ENCODE measurements around the gene DDX47.
"Not testable (repeated sequence)": the region's sequence is repeated elsewhere in the genome, so short reads cannot be mapped to it uniquely, and the experiment has no call there.

DDX47 gene

DNA sequence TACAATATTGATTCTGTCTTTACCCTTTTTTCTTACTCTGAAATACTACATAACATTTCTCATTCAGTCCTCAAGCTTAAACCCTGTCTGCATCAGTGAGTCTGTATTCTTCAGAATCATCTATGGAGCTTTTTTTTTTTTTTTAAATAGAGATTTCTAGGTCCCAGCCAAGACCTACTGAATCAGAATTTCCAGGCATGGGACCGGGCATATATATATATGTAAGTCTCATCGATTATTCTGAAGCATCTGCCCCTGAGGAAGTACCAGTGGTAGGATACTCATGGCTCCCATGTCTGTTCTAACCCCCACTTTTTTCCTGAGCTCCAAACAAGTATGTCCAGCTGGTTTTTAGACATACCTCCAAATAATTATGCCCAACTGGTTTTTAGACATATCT is 6.1 kb downstream of the DDX47 start:
- no peak overlapping the region for H2AFZ ChIP-seq (ENCODE audit: low read depth, low read length)

DNA sequence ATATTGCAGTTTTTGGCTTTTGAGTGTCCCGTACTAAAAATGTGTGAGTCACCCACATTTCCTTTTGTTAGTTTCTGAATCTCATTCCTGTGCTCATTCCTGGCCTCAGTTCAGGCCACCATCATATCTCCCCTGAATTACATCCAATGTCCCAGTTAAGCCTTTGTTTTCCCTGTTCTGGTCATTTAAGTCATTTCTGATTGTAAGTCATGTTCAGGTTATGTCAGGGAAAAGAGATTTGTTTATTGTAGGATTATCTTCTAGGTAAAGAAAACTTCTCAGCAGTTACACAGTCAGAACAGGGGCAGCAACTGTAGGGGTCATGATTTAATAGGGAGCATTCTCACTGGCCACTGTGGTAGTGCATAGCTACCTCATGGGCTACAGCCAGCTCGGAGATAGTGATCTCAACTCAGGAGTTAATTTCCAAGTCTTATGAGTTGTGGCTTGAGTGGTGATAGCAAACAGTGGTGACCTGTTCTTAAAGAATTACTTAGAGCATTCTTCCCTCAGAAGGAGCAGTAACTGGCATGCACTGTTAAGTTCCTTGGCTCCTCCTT is 6.7 kb downstream of the DDX47 start:
- no peak overlapping the region for H2AFZ ChIP-seq (ENCODE audit: low read depth, low read length)
- no peaks in the 10 kb centered on the region for H3K9me3 ChIP-seq (ENCODE audit: low read length)
- no peaks in the 10 kb centered on the region for H3K27me3 ChIP-seq (ENCODE audit: insufficient read depth, low read length)
- no peak overlapping the region for H3K4me3 ChIP-seq (ENCODE audit: low read length)
- H3K36me3 ChIP-seq (ENCODE audit: insufficient read depth, low read length) = peaks cover 69% of the 10 kb centered on the region
- peaks cover 5% of the 10 kb centered on the region for H3K4me1 ChIP-seq (ENCODE audit: insufficient read depth, low read length)

More for the DNA sequence above, 6.1 kb downstream of the DDX47 start:
- Histone ChIP-seq H3K9me3 (ENCODE audit: low read length) (no peaks in the 10 kb centered on the region), H3K4me3 (ENCODE audit: low read length) (no peak overlapping the region), H3K36me3 (ENCODE audit: insufficient read depth, low read length) (peaks cover 64% of the 10 kb centered on the region), H3K4me1 (ENCODE audit: insufficient read depth, low read length) (peaks cover 7% of the 10 kb centered on the region), H3K27me3 (ENCODE audit: insufficient read depth, low read length) (no peaks in the 10 kb centered on the region)

DNA sequence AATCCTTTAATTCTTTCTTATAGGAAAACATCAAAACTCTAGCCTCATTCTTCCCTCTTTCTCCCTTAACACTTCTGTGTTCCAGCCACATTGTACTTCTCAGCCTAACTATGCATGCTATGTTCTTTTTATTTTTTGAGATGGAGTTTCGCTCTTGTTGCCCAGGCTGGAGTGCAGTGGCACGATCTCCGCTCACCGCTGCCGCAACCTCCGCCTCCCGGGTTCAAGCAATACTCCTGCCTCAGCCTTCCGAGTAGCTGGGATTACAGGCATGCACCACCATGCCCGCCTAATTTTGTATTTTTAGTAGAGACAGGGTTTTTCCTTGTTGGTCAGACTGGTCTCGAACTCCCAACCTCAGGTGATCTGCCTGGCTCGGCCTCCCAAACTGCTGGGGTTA is 7.2 kb downstream of the DDX47 start:
- H3K4me1 ChIP-seq (ENCODE audit: insufficient read depth, low read length); H3K9me3 ChIP-seq (ENCODE audit: low read length); H3K4me3 ChIP-seq (ENCODE audit: low read length); H3K27me3 ChIP-seq (ENCODE audit: insufficient read depth, low read length); H2AFZ ChIP-seq (ENCODE audit: low read depth, low read length): not testable (repeated sequence)
- peaks cover 73% of the 10 kb centered on the region for H3K36me3 ChIP-seq (ENCODE audit: insufficient read depth, low read length)

DNA sequence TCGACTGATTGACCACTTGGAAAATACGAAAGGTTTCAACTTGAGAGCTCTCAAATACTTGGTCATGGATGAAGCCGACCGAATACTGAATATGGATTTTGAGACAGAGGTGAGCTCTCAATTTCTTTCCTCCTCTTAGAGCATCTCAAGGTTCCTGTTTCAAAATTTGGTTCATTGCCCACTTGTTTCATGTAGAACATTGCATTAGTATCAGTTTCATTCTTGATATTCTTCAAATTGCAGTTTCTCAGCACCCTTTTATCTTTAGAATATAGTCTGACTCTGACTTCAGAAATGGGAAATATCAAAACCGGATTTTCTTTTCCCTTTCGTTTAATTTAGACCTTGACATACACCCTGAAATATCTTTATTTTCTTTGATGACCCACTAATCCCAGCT is 8.8 kb downstream of the DDX47 start:
- Histone ChIP-seq H3K9me3 (ENCODE audit: low read length) (no peaks in the 10 kb centered on the region), H3K36me3 (ENCODE audit: insufficient read depth, low read length) (peaks cover 74% of the 10 kb centered on the region)

DNA sequence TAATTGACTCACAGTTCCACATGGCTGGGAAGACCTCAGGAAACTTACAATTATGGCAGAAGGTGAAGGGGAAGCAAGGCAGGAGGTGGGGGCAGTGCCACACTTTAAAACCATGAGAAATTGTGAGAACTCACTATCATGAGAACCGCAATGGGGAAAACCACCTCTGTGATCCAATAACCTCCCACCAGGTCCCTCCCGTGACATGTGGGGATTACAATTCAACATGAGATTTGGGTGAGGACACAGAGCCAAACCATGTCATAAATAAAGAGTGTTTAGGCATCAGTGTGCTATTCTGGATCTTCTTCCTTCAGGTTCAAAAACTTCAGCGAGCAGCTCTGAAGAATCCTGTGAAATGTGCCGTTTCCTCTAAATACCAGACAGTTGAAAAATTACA is 9.7 kb downstream of the DDX47 start:
- H3K36me3 ChIP-seq (ENCODE audit: insufficient read depth, low read length) = peaks cover 75% of the 10 kb centered on the region
- no peak overlapping the region for H3K4me3 ChIP-seq (ENCODE audit: low read length)
- H3K9me3 ChIP-seq (ENCODE audit: low read length) = no peaks in the 10 kb centered on the region
- H2AFZ ChIP-seq (ENCODE audit: low read depth, low read length) = no peak overlapping the region
- peaks cover 5% of the 10 kb centered on the region for H3K4me1 ChIP-seq (ENCODE audit: insufficient read depth, low read length)
- H3K27me3 ChIP-seq (ENCODE audit: insufficient read depth, low read length) = no peaks in the 10 kb centered on the region

More for the DNA sequence above, 8.8 kb downstream of the DDX47 start:
- Histone ChIP-seq H3K27me3 (ENCODE audit: insufficient read depth, low read length) (no peaks in the 10 kb centered on the region), H2AFZ (ENCODE audit: low read depth, low read length) (no peak overlapping the region), H3K4me1 (ENCODE audit: insufficient read depth, low read length) (peaks cover 5% of the 10 kb centered on the region), H3K4me3 (ENCODE audit: low read length) (no peak overlapping the region)

DNA sequence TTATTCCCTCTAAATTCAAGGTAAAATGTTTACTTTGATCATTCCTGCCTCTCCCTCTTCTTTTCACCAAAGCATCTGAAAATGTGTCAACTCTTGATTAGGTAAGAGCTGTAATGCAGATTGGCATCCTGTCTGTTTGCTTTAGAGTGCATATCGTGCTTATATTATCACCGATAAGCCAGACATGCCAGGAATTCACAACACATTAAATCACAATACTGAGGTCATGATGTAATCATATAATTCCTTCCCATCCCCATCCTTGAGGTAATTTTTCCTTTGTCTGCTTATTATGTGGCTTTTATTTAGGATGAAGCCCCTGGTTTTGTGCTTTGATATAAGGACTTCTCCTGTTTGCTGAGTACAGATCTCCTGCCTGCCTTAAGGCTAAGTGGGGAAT is 10.2 kb downstream of the DDX47 start:
- H3K4me3 ChIP-seq (ENCODE audit: low read length) = no peak overlapping the region
- peaks cover 5% of the 10 kb centered on the region for H3K4me1 ChIP-seq (ENCODE audit: insufficient read depth, low read length)
- H3K36me3 ChIP-seq (ENCODE audit: insufficient read depth, low read length) = peaks cover 78% of the 10 kb centered on the region
- no peaks in the 10 kb centered on the region for H3K27me3 ChIP-seq (ENCODE audit: insufficient read depth, low read length)
- no peaks in the 10 kb centered on the region for H3K9me3 ChIP-seq (ENCODE audit: low read length)
- H2AFZ ChIP-seq (ENCODE audit: low read depth, low read length) = no peak overlapping the region

DNA sequence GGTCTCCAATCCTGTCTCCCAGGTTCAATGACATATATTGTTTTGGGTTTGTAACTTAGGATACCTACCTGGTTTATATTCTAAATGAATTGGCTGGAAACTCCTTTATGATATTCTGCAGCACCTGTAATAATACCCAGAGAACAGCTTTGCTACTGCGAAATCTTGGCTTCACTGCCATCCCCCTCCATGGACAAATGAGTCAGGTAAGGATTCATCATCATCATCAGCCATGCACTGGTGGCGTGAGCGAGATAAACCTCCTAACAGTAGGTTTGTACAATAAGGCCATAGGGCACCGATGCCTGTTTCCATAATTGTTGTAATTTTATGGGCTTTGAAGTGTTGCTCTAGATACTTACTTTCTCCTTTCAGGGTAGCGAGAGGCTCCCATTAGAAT is 10.7 kb downstream of the DDX47 start:
- peaks cover 82% of the 10 kb centered on the region for H3K36me3 ChIP-seq (ENCODE audit: insufficient read depth, low read length)

DNA sequence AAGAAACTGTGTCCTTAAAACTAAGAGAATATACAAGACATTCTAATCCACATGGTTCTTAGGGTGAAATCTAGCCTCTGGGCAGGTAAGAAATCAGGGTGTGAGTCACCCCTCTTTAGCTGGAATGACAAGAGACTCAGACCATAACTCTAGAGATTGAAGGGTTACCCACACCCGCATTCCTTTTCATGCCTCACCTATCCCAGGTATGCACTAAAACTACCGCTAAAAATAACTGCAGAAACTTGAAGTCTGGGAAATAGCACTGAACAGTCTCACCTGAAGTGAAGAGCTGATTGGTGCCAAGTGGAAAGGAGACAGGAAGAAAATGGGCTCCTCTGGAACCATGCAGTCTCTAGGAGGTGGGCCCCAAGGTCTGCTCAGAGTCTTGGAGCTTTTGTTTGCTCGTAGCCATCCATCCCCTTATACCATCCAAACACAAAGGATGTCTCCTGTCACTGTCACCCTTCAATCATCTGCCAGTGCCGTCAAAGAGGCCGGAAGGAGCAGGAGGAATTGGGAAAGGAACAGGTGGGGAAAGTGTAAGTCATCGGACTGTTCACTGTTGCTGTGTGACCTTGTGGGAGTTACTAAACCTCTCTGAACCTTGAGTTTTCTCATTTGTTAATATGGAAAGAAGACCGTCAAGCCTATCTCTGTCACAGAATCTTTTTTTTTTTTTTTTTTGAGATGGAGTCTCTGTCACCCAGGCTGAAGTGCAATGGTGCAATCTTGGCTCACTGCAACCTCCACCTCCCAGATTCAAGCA is 22.4 kb downstream of the DDX47 start:
- peaks cover 33% of the 10 kb centered on the region for H3K36me3 ChIP-seq (ENCODE audit: insufficient read depth, low read length)

More for the DNA sequence above, 10.7 kb downstream of the DDX47 start:
- H3K4me1 ChIP-seq (ENCODE audit: insufficient read depth, low read length) = peaks cover 5% of the 10 kb centered on the region
- H3K4me3 ChIP-seq (ENCODE audit: low read length) = no peak overlapping the region
- no peaks in the 10 kb centered on the region for H3K27me3 ChIP-seq (ENCODE audit: insufficient read depth, low read length)
- H2AFZ ChIP-seq (ENCODE audit: low read depth, low read length) = no peak overlapping the region
- H3K9me3 ChIP-seq (ENCODE audit: low read length) = no peaks in the 10 kb centered on the region

DNA sequence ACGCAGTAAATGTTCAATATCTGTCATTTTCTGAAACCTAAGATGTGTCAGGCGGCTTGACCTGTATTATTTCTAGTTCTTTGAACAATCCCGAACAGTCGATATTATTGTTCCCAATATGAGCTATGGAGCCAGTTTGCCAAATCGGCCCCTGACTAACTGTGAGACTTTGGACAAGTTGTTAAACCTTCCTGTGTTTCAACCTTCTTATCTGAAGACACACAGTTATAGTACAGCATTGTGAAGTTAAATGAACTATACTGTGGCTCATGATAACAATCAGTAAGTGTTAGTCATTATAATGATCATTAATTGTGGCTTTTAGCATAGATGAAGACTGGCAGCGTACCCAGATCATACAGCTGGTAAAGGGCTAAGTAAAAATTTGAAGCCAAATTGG is 23.4 kb downstream of the DDX47 start:
- Histone ChIP-seq H3K4me1 (ENCODE audit: insufficient read depth, low read length) (no peaks in the 10 kb centered on the region), H3K36me3 (ENCODE audit: insufficient read depth, low read length) (peaks cover 26% of the 10 kb centered on the region), H3K27me3 (ENCODE audit: insufficient read depth, low read length) (no peaks in the 10 kb centered on the region), H3K4me3 (ENCODE audit: low read length) (no peak overlapping the region), H2AFZ (ENCODE audit: low read depth, low read length) (no peak overlapping the region), H3K9me3 (ENCODE audit: low read length) (no peaks in the 10 kb centered on the region)

More for the DNA sequence above, 22.4 kb downstream of the DDX47 start:
- Histone ChIP-seq H2AFZ (ENCODE audit: low read depth, low read length) (no peak overlapping the region), H3K27me3 (ENCODE audit: insufficient read depth, low read length) (no peaks in the 10 kb centered on the region), H3K4me3 (ENCODE audit: low read length) (no peak overlapping the region), H3K4me1 (ENCODE audit: insufficient read depth, low read length) (no peaks in the 10 kb centered on the region), H3K9me3 (ENCODE audit: low read length) (no peaks in the 10 kb centered on the region)

DNA sequence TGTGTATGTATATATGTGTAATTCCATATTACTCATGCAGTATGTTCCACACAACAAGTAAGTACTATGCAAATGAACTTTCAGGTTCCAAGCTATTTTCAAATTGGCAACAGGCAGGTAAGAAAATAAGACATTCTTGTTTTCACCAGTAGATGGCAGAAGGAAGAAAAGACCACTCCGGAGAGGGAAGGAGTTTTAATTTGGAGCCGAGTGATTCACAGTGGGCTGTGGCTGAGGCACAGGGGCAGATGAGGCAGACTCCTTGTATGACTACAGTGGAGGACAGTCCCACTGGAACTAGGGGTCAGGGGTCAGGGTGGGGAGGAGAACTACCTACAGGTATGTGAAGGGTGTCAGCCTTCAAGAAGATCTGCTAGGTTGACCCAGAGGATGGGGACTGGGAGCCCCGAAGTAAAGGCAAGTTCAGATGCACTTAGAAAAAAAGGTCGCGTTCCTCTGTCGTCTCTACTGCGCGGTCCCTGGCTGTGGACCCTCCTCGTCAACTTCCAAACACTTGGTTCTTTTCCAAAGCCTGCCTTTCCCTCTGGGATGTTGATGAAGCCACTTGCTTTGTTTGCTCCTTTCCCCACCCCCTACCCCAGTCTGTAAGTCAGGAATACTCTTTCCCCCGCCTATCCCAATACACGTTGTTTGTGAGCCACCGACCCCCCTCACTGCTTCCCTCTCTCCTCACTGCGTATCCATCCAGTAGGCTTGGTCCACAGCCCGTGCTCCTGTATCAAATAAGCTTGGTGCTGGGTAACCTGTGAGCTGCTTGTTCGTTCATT is 24.1 kb downstream of the DDX47 start:
- no peaks in the 10 kb centered on the region for H3K27me3 ChIP-seq (ENCODE audit: insufficient read depth, low read length)
- H3K4me3 ChIP-seq (ENCODE audit: low read length) = no peak overlapping the region
- no peaks in the 10 kb centered on the region for H3K9me3 ChIP-seq (ENCODE audit: low read length)
- H2AFZ ChIP-seq (ENCODE audit: low read depth, low read length) = no peak overlapping the region
- peaks cover 21% of the 10 kb centered on the region for H3K36me3 ChIP-seq (ENCODE audit: insufficient read depth, low read length)
- H3K4me1 ChIP-seq (ENCODE audit: insufficient read depth, low read length) = no peaks in the 10 kb centered on the region

DNA sequence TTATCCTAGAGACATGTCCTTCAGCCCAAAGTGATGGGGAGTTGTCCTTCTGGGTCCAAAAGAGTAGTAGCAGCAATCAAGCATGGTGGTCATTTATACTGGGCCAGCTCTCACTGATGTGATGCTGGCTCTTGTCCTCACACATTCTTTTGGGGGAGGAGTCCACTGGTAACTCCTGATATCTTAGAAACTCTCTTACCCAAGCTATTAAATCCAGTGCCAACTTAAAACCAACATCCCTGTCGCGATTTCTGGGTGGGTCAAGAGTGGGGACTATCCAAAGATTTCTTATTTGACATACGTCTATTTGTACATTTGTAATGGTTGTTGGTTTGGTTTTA is 24.6 kb downstream of the DDX47 start:
- Histone ChIP-seq H3K4me3 (ENCODE audit: low read length) (no peak overlapping the region), H3K27me3 (ENCODE audit: insufficient read depth, low read length) (no peaks in the 10 kb centered on the region), H3K36me3 (ENCODE audit: insufficient read depth, low read length) (peaks cover 15% of the 10 kb centered on the region), H3K4me1 (ENCODE audit: insufficient read depth, low read length) (no peaks in the 10 kb centered on the region), H3K9me3 (ENCODE audit: low read length) (no peaks in the 10 kb centered on the region), H2AFZ (ENCODE audit: low read depth, low read length) (no peak overlapping the region)

DNA sequence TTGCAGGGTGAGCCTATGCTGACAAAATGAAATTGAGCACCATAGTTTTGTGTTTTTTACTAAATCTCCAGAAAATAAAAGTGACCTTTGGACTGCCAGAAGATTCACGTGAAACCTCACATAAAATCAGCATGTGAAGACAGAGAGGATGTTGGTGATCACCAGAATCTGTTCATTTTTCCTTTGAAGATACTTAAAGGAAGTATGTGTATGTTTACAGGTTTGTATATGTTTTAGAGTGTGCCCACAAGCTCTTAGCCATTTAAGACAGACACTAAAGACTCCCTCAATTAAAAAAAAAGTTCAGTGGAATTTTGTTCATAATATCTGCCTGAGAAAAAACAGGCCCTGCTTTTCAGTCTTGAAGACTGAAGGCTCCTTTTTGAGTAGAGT is 25.9 kb downstream of the DDX47 start:
- H3K4me3 ChIP-seq (ENCODE audit: low read length) = no peak overlapping the region
- H3K9me3 ChIP-seq (ENCODE audit: low read length) = no peaks in the 10 kb centered on the region
- peaks cover 5% of the 10 kb centered on the region for H3K36me3 ChIP-seq (ENCODE audit: insufficient read depth, low read length)
- H3K4me1 ChIP-seq (ENCODE audit: insufficient read depth, low read length) = no peaks in the 10 kb centered on the region
- H3K27me3 ChIP-seq (ENCODE audit: insufficient read depth, low read length) = no peaks in the 10 kb centered on the region
- H2AFZ ChIP-seq (ENCODE audit: low read depth, low read length) = no peak overlapping the region

DNA sequence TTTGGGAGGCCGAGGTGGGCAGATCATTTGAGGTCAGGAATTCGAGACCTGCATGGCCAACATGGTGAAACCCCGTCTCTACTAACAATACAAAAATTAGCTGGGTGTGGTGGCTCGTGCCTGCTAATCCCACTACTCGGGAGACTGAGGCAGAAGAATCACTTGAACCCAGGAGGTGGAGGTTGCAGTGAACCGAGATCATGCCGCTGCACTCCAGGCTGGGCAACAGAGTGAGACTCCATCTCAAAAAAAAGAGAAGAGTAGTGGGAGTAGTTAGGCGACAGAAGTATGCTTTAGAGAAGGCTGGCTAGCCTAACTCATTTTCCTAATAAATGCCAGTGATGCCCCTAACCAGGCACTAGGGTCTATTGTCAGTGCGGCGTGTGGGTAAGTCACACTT is 26.3 kb downstream of the DDX47 start:
- H3K36me3 ChIP-seq (ENCODE audit: insufficient read depth, low read length); H3K4me3 ChIP-seq (ENCODE audit: low read length); H3K27me3 ChIP-seq (ENCODE audit: insufficient read depth, low read length); H3K4me1 ChIP-seq (ENCODE audit: insufficient read depth, low read length); H2AFZ ChIP-seq (ENCODE audit: low read depth, low read length); H3K9me3 ChIP-seq (ENCODE audit: low read length): not testable (repeated sequence)

All from neuron (in vitro differentiated cells).